ENCODE data around the gene RPL39.
"Not testable (repeated sequence)": the region's sequence is repeated elsewhere in the genome, so short reads cannot be mapped to it uniquely, and the experiment has no call there.

GRCh38 chrX:119750131-119750530 lies 41.3 kb downstream of the RPL39 start:
- not testable (repeated sequence) for TF ChIP-seq CTCF, POLR2AphosphoS5, POLR2A (IDR thresholded peaks at IDR 0.05)
